B cell (primary cell): Measurements from ENCODE around the gene PEX10. TPM values are rescaled to one million over a fixed set of nuclear protein-coding genes. Genes with fewer than 3 reads are reported as not detected.

Experiments
- ATAC-seq: fragments of 200-7000 bp; cut with Tn5 transposase; one replicate; pipeline ENCODE4 v1.10.0; 2021; ENCODE audit warnings: low read depth, mild to moderate bottlenecking, moderate number of reproducible peaks, moderate library complexity
- CTCF ChIA-PET: fragments of 350-600 bp; sonication (Branson Sonifier 250); formaldehyde crosslinking; loops from one replicate; lab custom pipeline; 2021; ENCODE audit warnings: antibody characterized with exemption, inconsistent platforms; lab: Charles Lee
- POLR2A ChIA-PET: fragments of 350-600 bp; sonication (Branson Sonifier 250); formaldehyde crosslinking; loops from one replicate; lab custom pipeline; 2021; ENCODE audit warnings: antibody characterized with exemption; lab: Charles Lee
- DNase-seq: peaks from one replicate; pipeline ENCODE4 v3.0.0; 2013
- H2AFZ ChIP-seq: 2 replicates; pipeline ENCODE4 v1.6.1; 2012; ENCODE audit warnings: mild to moderate bottlenecking, low read depth, low read length; ENCODE audit not compliant: insufficient read depth, poor library complexity, severe bottlenecking
- H3K27ac ChIP-seq, 2 donors: 1 replicate in 1 of 2; 2 replicates in 1 of 2; pipeline ENCODE4 v1.5.1; 2012 to 2013; ENCODE audit warnings: low read length in 2 of 2, mild to moderate bottlenecking in 2 of 2, moderate library complexity in 1 of 2
- H3K27me3 ChIP-seq, 4 experiments: fragments of 200-600 bp in 1 of 4; sonication (generic) in 1 of 4; replicated peaks in 1 of 4; 1 replicate in 2 of 4; 2 replicates in 2 of 4; pipeline versions ENCODE4 v1.6.1 to v1.7.0; 2013 to 2016; ENCODE audit warnings: low read length in 3 of 4, mild to moderate bottlenecking in 2 of 4, mixed read lengths in 1 of 4, moderate library complexity in 1 of 4; ENCODE audit not compliant: insufficient read depth in 4 of 4, control insufficient read depth in 3 of 4; ENCODE audit errors: control extremely low read depth in 1 of 4
- H3K36me3 ChIP-seq, 2 experiments: replicated peaks in 1 of 2; 1 replicate in 1 of 2; 2 replicates in 1 of 2; pipeline versions ENCODE4 v1.6.1 to v1.7.1; 2013; ENCODE audit warnings: low read length in 1 of 2; ENCODE audit not compliant: insufficient read depth in 2 of 2, control insufficient read depth in 1 of 2; ENCODE audit errors: control extremely low read depth in 1 of 2, extremely low read depth in 1 of 2
- H3K4me1 ChIP-seq, 2 donors: fragments of 200-600 bp in 1 of 2; sonication (generic) in 1 of 2; 1 replicate in 1 of 2; 2 replicates in 1 of 2; pipeline versions ENCODE4 v1.5.1 to v1.6.1; 2013 to 2017; ENCODE audit warnings: low read length in 2 of 2; ENCODE audit not compliant: control insufficient read depth in 2 of 2, insufficient read depth in 2 of 2
- H3K4me2 ChIP-seq: replicated peaks from 2 replicates; pipeline ENCODE3; 2012; ENCODE audit warnings: mild to moderate bottlenecking, low read depth, low read length; ENCODE audit not compliant: poor library complexity, severe bottlenecking
- H3K4me3 ChIP-seq, 5 experiments: fragments of 200-600 bp in 1 of 5; sonication (generic) in 1 of 5; 1 replicate in 3 of 5; 2 replicates in 2 of 5; pipeline versions ENCODE4 v1.5.1 to v1.7.0; 2011 to 2016; ENCODE audit warnings: low read length in 4 of 5, mild to moderate bottlenecking in 4 of 5, low read depth in 2 of 5, control low read depth in 1 of 5, moderate library complexity in 1 of 5; ENCODE audit not compliant: insufficient read depth in 1 of 5; ENCODE audit errors: control extremely low read depth in 1 of 5, extremely low read depth in 1 of 5
- H3K79me2 ChIP-seq: fragments of 200-600 bp; sonication (generic); one replicate; pipeline ENCODE4 v1.6.0; 2016; ENCODE audit warnings: low read length; ENCODE audit not compliant: control insufficient read depth, insufficient read depth
- H3K9ac ChIP-seq: fragments of 200-600 bp; sonication (generic); 2 replicates; pipeline ENCODE4 v1.6.1; 2017; ENCODE audit warnings: mild to moderate bottlenecking, low read length, moderate library complexity
- H3K9me3 ChIP-seq, 3 donors: one replicate each; pipeline versions ENCODE4 v1.6.1 to v1.7.1; 2013; ENCODE audit warnings: low read length in 2 of 3; ENCODE audit not compliant: control insufficient read depth in 2 of 3, insufficient read depth in 1 of 3; ENCODE audit errors: control extremely low read depth in 1 of 3
- H4K20me1 ChIP-seq: 2 replicates; pipeline ENCODE4 v1.6.0; 2012; ENCODE audit warnings: mild to moderate bottlenecking, low read length; ENCODE audit not compliant: insufficient read depth, control insufficient read depth, poor library complexity, severe bottlenecking
- H3K27ac Mint-ChIP-seq: one replicate; pipeline ENCODE4 v1.8.0; 2021; ENCODE audit warnings: mixed read lengths
- H3K27me3 Mint-ChIP-seq: one replicate; pipeline ENCODE4 v1.8.0; 2021; ENCODE audit warnings: mixed read lengths
- H3K4me1 Mint-ChIP-seq: one replicate; pipeline ENCODE4 v1.8.0; 2021; ENCODE audit warnings: mixed read lengths
- H3K4me3 Mint-ChIP-seq: one replicate; pipeline ENCODE4 v1.8.0; 2021; ENCODE audit warnings: mixed read lengths
- H3K9me3 Mint-ChIP-seq: one replicate; pipeline ENCODE4 v1.8.0; 2022; ENCODE audit warnings: mixed read lengths; ENCODE audit not compliant: insufficient read depth
- EZH2 ChIP-seq: IDR thresholded peaks from 2 replicates; pipeline ENCODE4 v1.6.1; 2012; ENCODE audit warnings: borderline replicate concordance, low read depth, mild to moderate bottlenecking, moderate library complexity, low read length; ENCODE audit not compliant: insufficient read depth, poor library complexity, severe bottlenecking
- WGBS: methylation state at CpG from one replicate; pipeline ENCODE4 v1.1.5; 2013; ENCODE audit warnings: missing lambda C conversion rate; ENCODE audit not compliant: insufficient coverage; 5-methylcytosine and 5-hydroxymethylcytosine counted together
- intact Hi-C: fragments of 100-400 bp; cut with micrococcal nuclease; formaldehyde crosslinking; loops from one replicate; pipeline ENCODE4 v1.10.0; 2022
- polyA plus RNA-seq: library from polyadenylated mRNA; depleted of rRNA; stranded (reverse); fragments of >200 nt; gene quantifications from 2 replicates; pipeline ENCODE4 v1.2.3, GENCODE V29; 2012
- total RNA-seq, 2 donors: library from RNA; stranded (reverse); fragments of 120-200 nt in 1 of 2; gene quantifications; 1 replicate in 1 of 2; 2 replicates in 1 of 2; pipeline versions ENCODE4 v1.2.3 to v1.2.4, GENCODE V29; 2013 to 2022
- TF ChIP-seq, protein P1 (sequence below): fragments of 200-600 bp; IDR thresholded peaks from one replicate; pipeline ENCODE4 v1.8.0; 2022; ENCODE audit warnings: antibody characterized with exemption, mild to moderate bottlenecking

The PEX10 gene
- total and polyA plus RNA-seq, 2 donors (not counting 1 experiment from before 2014, with no cell fraction given): 13.5 to 18.4 TPM

GRCh38 chr1:2438038-2438437, 25.7 kb upstream of the PEX10 start:
- H3K27ac ChIP-seq: no peak overlapping the region
- no peak overlapping the region for H3K4me2 ChIP-seq
- H3K27me3 Mint-ChIP-seq: no peaks in the 10 kb centered on the region
- no peaks in the 10 kb centered on the region for H3K4me1 Mint-ChIP-seq
- no peak overlapping the region for H3K27ac Mint-ChIP-seq
- H3K4me3 Mint-ChIP-seq: no peak overlapping the region
- H4K20me1 ChIP-seq: no peaks in the 10 kb centered on the region
- WGBS: 66% methylated on average over 15 of the region's 15 CpGs
- ATAC-seq (no peak), DNase-seq (no peak)
- peaks cover 0 to 2% of the 10 kb centered on the region in 2 donors for H3K4me1 ChIP-seq
- H3K4me3 ChIP-seq: no peak overlapping the region
- H3K79me2 ChIP-seq: no peaks in the 10 kb centered on the region
- ChIA-PET POLR2A (no interaction called here), CTCF (no interaction called here)
- TF ChIP-seq, protein P1, sequence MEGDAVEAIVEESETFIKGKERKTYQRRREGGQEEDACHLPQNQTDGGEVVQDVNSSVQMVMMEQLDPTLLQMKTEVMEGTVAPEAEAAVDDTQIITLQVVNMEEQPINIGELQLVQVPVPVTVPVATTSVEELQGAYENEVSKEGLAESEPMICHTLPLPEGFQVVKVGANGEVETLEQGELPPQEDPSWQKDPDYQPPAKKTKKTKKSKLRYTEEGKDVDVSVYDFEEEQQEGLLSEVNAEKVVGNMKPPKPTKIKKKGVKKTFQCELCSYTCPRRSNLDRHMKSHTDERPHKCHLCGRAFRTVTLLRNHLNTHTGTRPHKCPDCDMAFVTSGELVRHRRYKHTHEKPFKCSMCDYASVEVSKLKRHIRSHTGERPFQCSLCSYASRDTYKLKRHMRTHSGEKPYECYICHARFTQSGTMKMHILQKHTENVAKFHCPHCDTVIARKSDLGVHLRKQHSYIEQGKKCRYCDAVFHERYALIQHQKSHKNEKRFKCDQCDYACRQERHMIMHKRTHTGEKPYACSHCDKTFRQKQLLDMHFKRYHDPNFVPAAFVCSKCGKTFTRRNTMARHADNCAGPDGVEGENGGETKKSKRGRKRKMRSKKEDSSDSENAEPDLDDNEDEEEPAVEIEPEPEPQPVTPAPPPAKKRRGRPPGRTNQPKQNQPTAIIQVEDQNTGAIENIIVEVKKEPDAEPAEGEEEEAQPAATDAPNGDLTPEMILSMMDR: no peak
- TF ChIP-seq EZH2: no peak
- no peaks in the 10 kb centered on the region for H3K9me3 ChIP-seq
- H3K9ac ChIP-seq: no peak overlapping the region
- H2AFZ ChIP-seq: no peak overlapping the region
- H3K9me3 Mint-ChIP-seq: no peaks in the 10 kb centered on the region
- H3K36me3 ChIP-seq: no peaks in the 10 kb centered on the region
- H3K27me3 ChIP-seq: peaks cover 0 to 15% (median 5%) of the 10 kb centered on the region in 4 experiments
- intact Hi-C loops: no loop called here

DNA sequence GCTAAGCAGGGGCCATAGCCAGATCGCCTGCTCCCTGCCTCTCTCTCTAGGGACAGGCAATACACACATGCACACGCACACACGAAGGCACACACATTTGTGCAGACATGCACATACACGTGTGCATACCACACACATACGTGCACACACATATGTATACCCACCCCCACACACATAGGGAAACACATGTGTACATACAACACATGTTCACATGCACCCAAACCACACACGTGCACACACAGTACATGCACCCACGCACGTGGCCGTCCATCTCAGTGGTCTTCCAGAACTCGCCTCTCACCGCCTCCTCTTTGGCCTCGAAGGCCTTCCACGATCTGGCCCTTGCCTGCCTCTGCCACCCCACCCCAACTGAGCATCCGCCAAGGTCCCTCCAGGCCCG, 25.3 kb upstream of the PEX10 start:
- Histone ChIP-seq H3K4me2 (no peak overlapping the region), H3K9ac (no peak overlapping the region), H2AFZ (no peak overlapping the region), H3K27me3 (peaks cover 0 to 11% (median 3%) of the 10 kb centered on the region in 4 experiments), H3K9me3 (no peaks in the 10 kb centered on the region), H3K36me3 (no peaks in the 10 kb centered on the region), H3K4me3 (no peak overlapping the region), H4K20me1 (no peaks in the 10 kb centered on the region), H3K27ac (no peak overlapping the region), H3K79me2 (no peaks in the 10 kb centered on the region), H3K4me1 (no peaks in the 10 kb centered on the region)
- no peak overlapping the region for H3K4me3 Mint-ChIP-seq
- TF ChIP-seq EZH2: no peak
- TF ChIP-seq, protein P1: no peak
- ChIA-PET POLR2A (no interaction called here), CTCF (no interaction called here)
- intact Hi-C loops: no loop called here
- no peaks in the 10 kb centered on the region for H3K27me3 Mint-ChIP-seq
- no peak overlapping the region for H3K27ac Mint-ChIP-seq
- 91% methylated on average over 15 of the region's 15 CpGs for WGBS
- ATAC-seq: no peak
- no peak for DNase-seq
- H3K9me3 Mint-ChIP-seq: no peaks in the 10 kb centered on the region
- H3K4me1 Mint-ChIP-seq: no peaks in the 10 kb centered on the region
